ENCODE measurements around the gene MGMT. TPM values are rescaled to one million over a fixed set of nuclear protein-coding genes. Genes with fewer than 3 reads are reported as not detected.
A peak's percentile ranks its signal among the peaks of the same experiment; 100 is the strongest.

The MGMT gene
- total and polyA plus RNA-seq, 2 experiments from 2014 or later = 19.3 to 21.9 TPM

DNA sequence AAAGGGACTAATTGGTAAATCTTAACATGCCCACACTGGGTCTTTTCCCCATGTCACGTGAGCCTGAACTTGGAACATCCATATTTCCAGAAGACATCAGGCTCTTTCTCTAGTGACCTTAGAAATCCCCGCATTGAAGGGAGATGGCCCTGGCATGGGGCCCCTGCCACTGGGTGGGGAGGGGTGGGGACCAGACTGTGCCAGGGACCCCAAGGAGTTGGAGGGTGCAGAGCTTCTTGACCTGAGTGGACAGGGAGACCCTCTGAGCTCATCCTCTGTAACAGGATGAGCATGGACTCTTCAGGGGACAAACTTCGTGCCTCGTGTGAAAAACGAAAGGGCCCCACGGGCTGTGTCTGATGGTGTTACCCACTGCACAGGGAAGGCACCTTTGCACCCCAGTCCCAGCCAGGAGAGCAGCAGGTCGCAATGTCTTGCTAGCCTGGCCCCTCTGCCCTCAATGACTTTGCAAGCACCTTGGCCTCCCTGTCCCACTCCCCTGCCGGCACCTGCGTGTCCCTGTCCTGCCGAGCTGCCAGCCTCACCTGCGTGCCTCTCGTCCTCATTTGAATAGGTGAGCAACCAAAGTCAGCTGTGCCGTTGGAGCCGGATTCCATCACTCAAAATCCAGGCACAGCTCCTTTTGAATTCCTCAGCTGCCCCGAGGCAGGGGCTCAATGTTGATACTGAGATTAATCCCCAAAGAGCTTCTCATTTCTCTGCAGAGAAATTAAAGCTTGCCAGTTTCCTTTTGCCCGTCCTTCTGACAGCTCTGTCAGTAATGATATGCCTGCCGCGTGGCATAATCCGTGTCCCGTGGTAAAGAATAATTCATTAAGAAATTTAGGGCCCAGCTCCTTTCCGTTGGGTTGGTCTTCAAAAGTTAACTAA lies 262.1 kb downstream of the MGMT start:
- Histone ChIP-seq H3K27ac (ENCODE audit: low read depth) (no peak overlapping the region), H4K20me1 (replicated peaks; ENCODE audit: insufficient read depth) (no peaks in the 10 kb centered on the region), H3K4me2 (no peak overlapping the region), H3K27me3 (ENCODE audit: insufficient read depth) (no peaks in the 10 kb centered on the region), H3K79me2 (replicated peaks; ENCODE audit: insufficient read depth) (no peaks in the 10 kb centered on the region), H2AFZ (no peak overlapping the region), H3K4me3 (no peak overlapping the region), H3K9me2 (ENCODE audit: insufficient read depth) (no peaks in the 10 kb centered on the region), H3K36me3 (ENCODE audit: insufficient read depth) (no peaks in the 10 kb centered on the region), H3K4me1 (ENCODE audit: insufficient read depth) (peaks cover 8% of the 10 kb centered on the region), H3F3A (replicated peaks; ENCODE audit: low read depth) (no peaks in the 10 kb centered on the region)
- H3K36me3 Mint-ChIP-seq (ENCODE audit: low read depth) = peaks cover 22% of the 10 kb centered on the region
- no peak for ATAC-seq
- H3K4me1 Mint-ChIP-seq = peaks cover 11% of the 10 kb centered on the region; the same call in 2 of the 3 replicates
- H3K9me3 Mint-ChIP-seq = peaks cover 21% of the 10 kb centered on the region
- H3K4me3 Mint-ChIP-seq = no peak overlapping the region
- no peak for DNase-seq (ENCODE audit: low spot score)
- peaks cover 1% of the 10 kb centered on the region for H3K27me3 Mint-ChIP-seq (ENCODE audit: insufficient read depth, low read depth, poor library complexity)
- H3K27ac Mint-ChIP-seq = no peak overlapping the region
- no peak for TF ChIP-seq NANOG (IDR thresholded peaks at IDR 0.05; ENCODE audit: borderline replicate concordance)

DNA sequence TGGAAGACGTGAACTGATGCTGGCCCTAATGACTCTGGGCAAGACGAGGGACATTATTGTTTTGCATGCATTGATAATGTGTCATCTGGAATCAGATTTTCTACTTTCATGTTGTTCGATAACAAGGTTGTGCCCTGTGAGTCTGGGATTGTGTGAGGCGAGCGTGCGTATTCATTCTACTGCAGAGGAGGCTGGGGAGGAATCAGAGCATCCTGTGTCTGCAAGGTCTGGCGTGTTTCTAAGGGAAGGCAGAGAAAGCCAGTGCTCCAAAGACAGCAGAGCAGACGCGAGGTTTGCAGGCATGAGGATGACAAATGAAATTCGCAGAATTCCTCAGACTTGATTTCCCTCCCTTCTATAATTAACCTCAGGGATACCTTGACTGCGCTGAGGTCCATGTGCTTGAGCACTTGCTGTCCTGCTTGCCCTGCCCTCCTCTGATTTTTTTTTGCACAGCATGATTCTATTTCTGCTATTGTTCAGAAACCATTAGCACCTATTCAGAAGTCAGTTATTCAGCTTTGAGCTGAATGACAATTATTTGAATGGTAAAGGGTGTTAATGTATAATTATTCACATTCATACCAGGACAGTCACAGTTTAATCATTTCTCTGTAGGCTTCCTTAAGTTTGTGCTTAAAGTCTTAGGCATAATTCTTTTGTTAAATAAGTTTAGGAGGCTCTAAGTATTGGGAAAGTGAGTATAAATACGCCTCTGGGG lies 263.4 kb downstream of the MGMT start:
- Histone ChIP-seq H3K4me3 (no peak overlapping the region), H2AFZ (no peak overlapping the region), H3K79me2 (replicated peaks; ENCODE audit: insufficient read depth) (no peaks in the 10 kb centered on the region), H3K4me2 (no peak overlapping the region), H3K27ac (ENCODE audit: low read depth) (no peak overlapping the region), H3K9me2 (ENCODE audit: insufficient read depth) (no peaks in the 10 kb centered on the region), H3K36me3 (ENCODE audit: insufficient read depth) (no peaks in the 10 kb centered on the region), H3K4me1 (ENCODE audit: insufficient read depth) (peaks cover 8% of the 10 kb centered on the region), H4K20me1 (replicated peaks; ENCODE audit: insufficient read depth) (no peaks in the 10 kb centered on the region), H3K27me3 (ENCODE audit: insufficient read depth) (no peaks in the 10 kb centered on the region), H3F3A (replicated peaks; ENCODE audit: low read depth) (no peaks in the 10 kb centered on the region)
- H3K4me3 Mint-ChIP-seq = no peak overlapping the region
- H3K4me1 Mint-ChIP-seq = peaks cover 11% of the 10 kb centered on the region; the same call in 2 of the 3 replicates
- H3K27ac Mint-ChIP-seq = no peak overlapping the region
- peaks cover 1% of the 10 kb centered on the region for H3K27me3 Mint-ChIP-seq (ENCODE audit: insufficient read depth, low read depth, poor library complexity)
- TF ChIP-seq POLR2AphosphoS5 (IDR thresholded peaks at IDR 0.05; ENCODE audit: low read depth) = no peak
- no peak for TF ChIP-seq STAT1 (IDR thresholded peaks at IDR 0.05; ENCODE audit: unreplicated experiment)
- no peak for TF ChIP-seq CREB1 (CRISPR knock-in tag; IDR thresholded peaks at IDR 0.05; ENCODE audit: low read depth)
- DNase-seq (ENCODE audit: low spot score) (no peak), ATAC-seq (no peak)
- H3K36me3 Mint-ChIP-seq (ENCODE audit: low read depth) = peaks cover 22% of the 10 kb centered on the region
- peaks cover 24% of the 10 kb centered on the region for H3K9me3 Mint-ChIP-seq

DNA sequence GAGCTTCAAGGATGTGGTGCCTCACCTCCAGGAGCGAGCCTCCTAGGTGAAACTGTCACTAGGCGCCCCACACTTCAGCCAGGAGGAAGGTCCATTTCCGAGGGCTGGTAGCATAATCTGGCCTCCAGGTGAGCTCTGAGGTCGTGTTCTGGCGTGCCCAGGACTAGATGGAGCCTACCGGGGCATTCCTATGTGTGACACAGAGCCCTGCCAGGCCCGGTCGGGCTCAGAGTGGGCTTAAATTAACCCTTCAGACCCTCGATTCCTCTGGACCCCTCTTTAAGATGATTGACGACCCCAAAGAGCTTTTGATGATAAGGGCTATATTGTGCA lies 263.9 kb downstream of the MGMT start:
- no peak overlapping the region for H2AFZ ChIP-seq
- peaks cover 8% of the 10 kb centered on the region for H3K4me1 ChIP-seq (ENCODE audit: insufficient read depth)
- no peak overlapping the region for H3K27ac ChIP-seq (ENCODE audit: low read depth)
- H3K9me3 Mint-ChIP-seq = peaks cover 24% of the 10 kb centered on the region
- peak; percentile 34; the same call in 1 of the 3 replicates for ATAC-seq
- TF ChIP-seq, protein P1, sequence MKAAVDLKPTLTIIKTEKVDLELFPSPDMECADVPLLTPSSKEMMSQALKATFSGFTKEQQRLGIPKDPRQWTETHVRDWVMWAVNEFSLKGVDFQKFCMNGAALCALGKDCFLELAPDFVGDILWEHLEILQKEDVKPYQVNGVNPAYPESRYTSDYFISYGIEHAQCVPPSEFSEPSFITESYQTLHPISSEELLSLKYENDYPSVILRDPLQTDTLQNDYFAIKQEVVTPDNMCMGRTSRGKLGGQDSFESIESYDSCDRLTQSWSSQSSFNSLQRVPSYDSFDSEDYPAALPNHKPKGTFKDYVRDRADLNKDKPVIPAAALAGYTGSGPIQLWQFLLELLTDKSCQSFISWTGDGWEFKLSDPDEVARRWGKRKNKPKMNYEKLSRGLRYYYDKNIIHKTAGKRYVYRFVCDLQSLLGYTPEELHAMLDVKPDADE (IDR thresholded peaks at IDR 0.05) = no peak
- no peak for TF ChIP-seq JUNB (IDR thresholded peaks at IDR 0.05; ENCODE audit: unreplicated experiment)
- TF ChIP-seq, protein P2, sequence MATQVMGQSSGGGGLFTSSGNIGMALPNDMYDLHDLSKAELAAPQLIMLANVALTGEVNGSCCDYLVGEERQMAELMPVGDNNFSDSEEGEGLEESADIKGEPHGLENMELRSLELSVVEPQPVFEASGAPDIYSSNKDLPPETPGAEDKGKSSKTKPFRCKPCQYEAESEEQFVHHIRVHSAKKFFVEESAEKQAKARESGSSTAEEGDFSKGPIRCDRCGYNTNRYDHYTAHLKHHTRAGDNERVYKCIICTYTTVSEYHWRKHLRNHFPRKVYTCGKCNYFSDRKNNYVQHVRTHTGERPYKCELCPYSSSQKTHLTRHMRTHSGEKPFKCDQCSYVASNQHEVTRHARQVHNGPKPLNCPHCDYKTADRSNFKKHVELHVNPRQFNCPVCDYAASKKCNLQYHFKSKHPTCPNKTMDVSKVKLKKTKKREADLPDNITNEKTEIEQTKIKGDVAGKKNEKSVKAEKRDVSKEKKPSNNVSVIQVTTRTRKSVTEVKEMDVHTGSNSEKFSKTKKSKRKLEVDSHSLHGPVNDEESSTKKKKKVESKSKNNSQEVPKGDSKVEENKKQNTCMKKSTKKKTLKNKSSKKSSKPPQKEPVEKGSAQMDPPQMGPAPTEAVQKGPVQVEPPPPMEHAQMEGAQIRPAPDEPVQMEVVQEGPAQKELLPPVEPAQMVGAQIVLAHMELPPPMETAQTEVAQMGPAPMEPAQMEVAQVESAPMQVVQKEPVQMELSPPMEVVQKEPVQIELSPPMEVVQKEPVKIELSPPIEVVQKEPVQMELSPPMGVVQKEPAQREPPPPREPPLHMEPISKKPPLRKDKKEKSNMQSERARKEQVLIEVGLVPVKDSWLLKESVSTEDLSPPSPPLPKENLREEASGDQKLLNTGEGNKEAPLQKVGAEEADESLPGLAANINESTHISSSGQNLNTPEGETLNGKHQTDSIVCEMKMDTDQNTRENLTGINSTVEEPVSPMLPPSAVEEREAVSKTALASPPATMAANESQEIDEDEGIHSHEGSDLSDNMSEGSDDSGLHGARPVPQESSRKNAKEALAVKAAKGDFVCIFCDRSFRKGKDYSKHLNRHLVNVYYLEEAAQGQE (IDR thresholded peaks at IDR 0.05; ENCODE audit: unreplicated experiment) = no peak
- H3K4me2 ChIP-seq = no peak overlapping the region
- H3K4me1 Mint-ChIP-seq = peaks cover 11% of the 10 kb centered on the region; the same call in 2 of the 3 replicates
- H3K36me3 ChIP-seq (ENCODE audit: insufficient read depth) = no peaks in the 10 kb centered on the region
- peaks cover 20% of the 10 kb centered on the region for H3K36me3 Mint-ChIP-seq (ENCODE audit: low read depth)
- no peaks in the 10 kb centered on the region for H3K9me2 ChIP-seq (ENCODE audit: insufficient read depth)
- no peaks in the 10 kb centered on the region for H3K27me3 ChIP-seq (ENCODE audit: insufficient read depth)
- H3K4me3 ChIP-seq = no peak overlapping the region
- DNase-seq (ENCODE audit: low spot score) = no peak
- no peak overlapping the region for H3K4me3 Mint-ChIP-seq
- H3K79me2 ChIP-seq (replicated peaks; ENCODE audit: insufficient read depth) = no peaks in the 10 kb centered on the region
- peaks cover 1% of the 10 kb centered on the region for H3K27me3 Mint-ChIP-seq (ENCODE audit: insufficient read depth, low read depth, poor library complexity)
- no peaks in the 10 kb centered on the region for H3F3A ChIP-seq (replicated peaks; ENCODE audit: low read depth)
- H3K27ac Mint-ChIP-seq = no peak overlapping the region
- H4K20me1 ChIP-seq (replicated peaks; ENCODE audit: insufficient read depth) = no peaks in the 10 kb centered on the region
